K562 (cell line): ENCODE results near the gene ELOVL1. TPM values are rescaled to one million over a fixed set of nuclear protein-coding genes. Genes with fewer than 3 reads are reported as not detected.

Experiments
- AFF1 ChIP-seq, 2 experiments: fragments of 450-650 bp; IDR thresholded peaks; 2 replicates each; pipeline ENCODE4 v1.6.1; 2018; ENCODE audit warnings: mild to moderate bottlenecking in 2 of 2, low read depth in 1 of 2; ENCODE audit not compliant: partially characterized antibody in 2 of 2
- CBX8 ChIP-seq: fragments of 200-600 bp; sonication (generic); IDR thresholded peaks from 2 replicates; pipeline ENCODE4 v1.6.1; 2012; ENCODE audit warnings: borderline replicate concordance, mixed run types, low read depth, mild to moderate bottlenecking, moderate library complexity, mixed read lengths, low read length, control low read depth, inconsistent platforms; ENCODE audit not compliant: poor library complexity, severe bottlenecking; ENCODE audit errors: extremely low read depth
- CCNT2 ChIP-seq: IDR thresholded peaks from 2 replicates; pipeline ENCODE4 v1.6.1; 2011; ENCODE audit warnings: borderline replicate concordance, low read depth, mild to moderate bottlenecking, moderate library complexity, mixed read lengths, low read length; ENCODE audit not compliant: insufficient read length; ENCODE audit errors: extremely low read depth
- MCM3 ChIP-seq: fragments of 450-650 bp; IDR thresholded peaks from 2 replicates; pipeline ENCODE4 v1.6.1; 2016
- MYNN ChIP-seq, 2 experiments: sonication (generic); formaldehyde crosslinking in 1 of 2; IDR thresholded peaks; 2 replicates each; pipeline versions ENCODE4 v1.5.0 to v1.6.1; 2016 to 2020; ENCODE audit warnings: antibody characterized with exemption in 1 of 2, missing genetic modification reagents in 1 of 2
- PATZ1 ChIP-seq: fragments of 250-450 bp; sonication (Bioruptor Pico); IDR thresholded peaks from 2 replicates; pipeline ENCODE4 v1.5.0; 2020; ENCODE audit warnings: mild to moderate bottlenecking, borderline replicate concordance
- POU5F1 ChIP-seq: fragments of 150-350 bp; IDR thresholded peaks from 2 replicates; pipeline ENCODE4 v1.6.1; 2014; ENCODE audit warnings: borderline replicate concordance, low read length, low read depth, mild to moderate bottlenecking; ENCODE audit not compliant: partially characterized antibody
- TEAD4 ChIP-seq, 2 experiments: sonication (generic) in 1 of 2; formaldehyde crosslinking in 1 of 2; IDR thresholded peaks; 2 replicates each; pipeline versions ENCODE4 v1.6.1 to v1.8.0; 2012 to 2022; ENCODE audit warnings: borderline replicate concordance in 1 of 2, inconsistent platforms in 1 of 2, low read length in 1 of 2, mild to moderate bottlenecking in 1 of 2, missing genetic modification reagents in 1 of 2
- ZNF24 ChIP-seq: fragments of 450-650 bp; IDR thresholded peaks from 2 replicates; pipeline ENCODE4 v1.6.1; 2016
- ZNF696 ChIP-seq: fragments of 250-450 bp; sonication (Bioruptor Pico); conservative IDR thresholded peaks from 2 replicates; pipeline ENCODE4 v1.4.0; 2020; ENCODE audit warnings: mild to moderate bottlenecking, moderate library complexity
- polyA plus RNA-seq, 8 experiments: library from polyadenylated mRNA; depleted of rRNA in 4 of 8; stranded (reverse) in 5 of 8; unstranded in 3 of 8; fragments of >200 nt; fragmentation: Nextera tagmentation in 2 of 8; fragmentation: Illumina TruSeq in 1 of 8; extraction: Ambion mirVana in 2 of 8; extraction: Trizol in 1 of 8; gene quantifications; 2 replicates each; pipeline versions ENCODE4 v1.2.1 to v1.2.3, GENCODE V29; 2011 to 2014; ENCODE audit warnings: inconsistent platforms in 1 of 8, missing spikeins in 1 of 8
- total RNA-seq, 7 experiments: library from RNA; depleted of rRNA in 6 of 7; stranded (reverse); fragments of >200 nt in 6 of 7; fragmentation: Illumina TruSeq in 2 of 7; extraction: Trizol in 2 of 7; gene quantifications; 2 replicates each; pipeline versions ENCODE4 v1.2.1 to v1.2.3, GENCODE V29; 2011 to 2021; ENCODE audit warnings: low replicate concordance in 1 of 7
- TF ChIP-seq, protein P1 (sequence below): fragments of 200-800 bp; sonication (Bioruptor generic); IDR thresholded peaks from 2 replicates; pipeline ENCODE4 v1.6.1; 2016; ENCODE audit warnings: missing genetic modification characterization, missing compliant biosample characterization
- TF ChIP-seq, protein P2 (sequence below): fragments of 450-650 bp; formaldehyde crosslinking; IDR thresholded peaks from 2 replicates; pipeline ENCODE4 v1.4.0; 2022; ENCODE audit warnings: missing genetic modification characterization

The ELOVL1 gene
- total and polyA plus RNA-seq, 9 of the 15 experiments (the other 6 are each of a cell fraction or from before 2014, with no cell fraction given): 51.0 to 157 (median 70.3) TPM

- TF ChIP-seq, protein P1, sequence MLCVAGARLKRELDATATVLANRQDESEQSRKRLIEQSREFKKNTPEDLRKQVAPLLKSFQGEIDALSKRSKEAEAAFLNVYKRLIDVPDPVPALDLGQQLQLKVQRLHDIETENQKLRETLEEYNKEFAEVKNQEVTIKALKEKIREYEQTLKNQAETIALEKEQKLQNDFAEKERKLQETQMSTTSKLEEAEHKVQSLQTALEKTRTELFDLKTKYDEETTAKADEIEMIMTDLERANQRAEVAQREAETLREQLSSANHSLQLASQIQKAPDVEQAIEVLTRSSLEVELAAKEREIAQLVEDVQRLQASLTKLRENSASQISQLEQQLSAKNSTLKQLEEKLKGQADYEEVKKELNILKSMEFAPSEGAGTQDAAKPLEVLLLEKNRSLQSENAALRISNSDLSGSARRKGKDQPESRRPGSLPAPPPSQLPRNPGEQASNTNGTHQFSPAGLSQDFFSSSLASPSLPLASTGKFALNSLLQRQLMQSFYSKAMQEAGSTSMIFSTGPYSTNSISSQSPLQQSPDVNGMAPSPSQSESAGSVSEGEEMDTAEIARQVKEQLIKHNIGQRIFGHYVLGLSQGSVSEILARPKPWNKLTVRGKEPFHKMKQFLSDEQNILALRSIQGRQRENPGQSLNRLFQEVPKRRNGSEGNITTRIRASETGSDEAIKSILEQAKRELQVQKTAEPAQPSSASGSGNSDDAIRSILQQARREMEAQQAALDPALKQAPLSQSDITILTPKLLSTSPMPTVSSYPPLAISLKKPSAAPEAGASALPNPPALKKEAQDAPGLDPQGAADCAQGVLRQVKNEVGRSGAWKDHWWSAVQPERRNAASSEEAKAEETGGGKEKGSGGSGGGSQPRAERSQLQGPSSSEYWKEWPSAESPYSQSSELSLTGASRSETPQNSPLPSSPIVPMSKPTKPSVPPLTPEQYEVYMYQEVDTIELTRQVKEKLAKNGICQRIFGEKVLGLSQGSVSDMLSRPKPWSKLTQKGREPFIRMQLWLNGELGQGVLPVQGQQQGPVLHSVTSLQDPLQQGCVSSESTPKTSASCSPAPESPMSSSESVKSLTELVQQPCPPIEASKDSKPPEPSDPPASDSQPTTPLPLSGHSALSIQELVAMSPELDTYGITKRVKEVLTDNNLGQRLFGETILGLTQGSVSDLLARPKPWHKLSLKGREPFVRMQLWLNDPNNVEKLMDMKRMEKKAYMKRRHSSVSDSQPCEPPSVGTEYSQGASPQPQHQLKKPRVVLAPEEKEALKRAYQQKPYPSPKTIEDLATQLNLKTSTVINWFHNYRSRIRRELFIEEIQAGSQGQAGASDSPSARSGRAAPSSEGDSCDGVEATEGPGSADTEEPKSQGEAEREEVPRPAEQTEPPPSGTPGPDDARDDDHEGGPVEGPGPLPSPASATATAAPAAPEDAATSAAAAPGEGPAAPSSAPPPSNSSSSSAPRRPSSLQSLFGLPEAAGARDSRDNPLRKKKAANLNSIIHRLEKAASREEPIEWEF: no peak
- TF ChIP-seq ZNF24 (no peak), CBX8 (no peak), POU5F1 (no peak), CCNT2 (no peak), MCM3 (no peak), ZNF696 (no peak), PATZ1 (CRISPR knock-in tag) (no peak), AFF1 (IDR thresholded peaks at IDR 0.05; ENCODE audit: low read depth in 1 of 2, partially characterized antibody in 2 of 2) (no peak), MYNN (IDR thresholded peaks at IDR 0.05) (no peak), MYNN (CRISPR knock-in tag; IDR thresholded peaks at IDR 0.05) (no peak), TEAD4 (IDR thresholded peaks at IDR 0.05; ENCODE audit: low read length) (no peak), TEAD4 (CRISPR knock-in tag; IDR thresholded peaks at IDR 0.05; ENCODE audit: borderline replicate concordance) (no peak)
- TF ChIP-seq, protein P2, sequence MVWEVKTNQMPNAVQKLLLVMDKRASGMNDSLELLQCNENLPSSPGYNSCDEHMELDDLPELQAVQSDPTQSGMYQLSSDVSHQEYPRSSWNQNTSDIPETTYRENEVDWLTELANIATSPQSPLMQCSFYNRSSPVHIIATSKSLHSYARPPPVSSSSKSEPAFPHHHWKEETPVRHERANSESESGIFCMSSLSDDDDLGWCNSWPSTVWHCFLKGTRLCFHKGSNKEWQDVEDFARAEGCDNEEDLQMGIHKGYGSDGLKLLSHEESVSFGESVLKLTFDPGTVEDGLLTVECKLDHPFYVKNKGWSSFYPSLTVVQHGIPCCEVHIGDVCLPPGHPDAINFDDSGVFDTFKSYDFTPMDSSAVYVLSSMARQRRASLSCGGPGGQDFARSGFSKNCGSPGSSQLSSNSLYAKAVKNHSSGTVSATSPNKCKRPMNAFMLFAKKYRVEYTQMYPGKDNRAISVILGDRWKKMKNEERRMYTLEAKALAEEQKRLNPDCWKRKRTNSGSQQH: no peak
These were observed 40.1 kb downstream of the ELOVL1 start (continued) for GRCh38 chr1:43327549-43328292.
